Activated naive CD8-positive, alpha-beta T cell (primary cell): ENCODE measurements around the gene SND1.

Experiments used
- H3K27ac Mint-ChIP-seq: one replicate; pipeline ENCODE4 v1.8.0; 2021; ENCODE audit warnings: mixed read lengths
- H3K27me3 Mint-ChIP-seq: one replicate; pipeline ENCODE4 v1.8.0; 2021; ENCODE audit warnings: mixed read lengths
- H3K36me3 Mint-ChIP-seq: one replicate; pipeline ENCODE4 v1.8.0; 2021; ENCODE audit warnings: mixed read lengths
- H3K4me1 Mint-ChIP-seq: one replicate; pipeline ENCODE4 v1.8.0; 2021; ENCODE audit warnings: low read depth, mixed read lengths
- H3K4me3 Mint-ChIP-seq: one replicate; pipeline ENCODE4 v1.8.0; 2021; ENCODE audit warnings: mild to moderate bottlenecking, mixed read lengths
- H3K9me3 Mint-ChIP-seq: one replicate; pipeline ENCODE4 v1.8.0; 2021; ENCODE audit warnings: low read depth, mixed read lengths

The SND1 gene

DNA sequence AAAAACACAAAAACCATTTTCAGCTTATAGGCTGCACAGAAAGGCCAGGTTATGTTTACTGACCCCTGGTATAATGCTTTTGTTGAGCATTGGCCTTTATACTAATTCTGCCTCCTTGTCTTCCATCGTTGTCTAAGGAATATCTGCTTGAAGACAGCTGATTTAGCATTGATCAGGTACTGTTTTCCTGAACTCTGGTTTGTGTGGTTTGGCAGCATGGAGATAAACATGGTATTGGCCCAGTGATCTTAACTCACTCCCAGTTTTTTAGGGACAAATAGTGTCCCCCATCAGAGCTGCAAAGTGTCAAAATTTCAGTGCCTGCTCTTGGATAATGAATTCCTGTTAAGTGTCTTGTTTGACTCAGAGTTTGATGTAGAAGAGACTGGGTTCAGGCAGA is 100.8 kb downstream of the SND1 start:
- Mint-ChIP-seq H3K27ac (no peak overlapping the region), H3K9me3 (no peaks in the 10 kb centered on the region), H3K36me3 (peaks cover 25% of the 10 kb centered on the region), H3K4me3 (no peak overlapping the region), H3K27me3 (no peaks in the 10 kb centered on the region), H3K4me1 (peaks cover 62% of the 10 kb centered on the region)

GRCh38 chr7:127754457-127754856 is 102.5 kb downstream of the SND1 start:
- Mint-ChIP-seq H3K9me3 (no peaks in the 10 kb centered on the region), H3K4me3 (no peak overlapping the region), H3K27me3 (no peaks in the 10 kb centered on the region), H3K4me1 (peaks cover 60% of the 10 kb centered on the region), H3K27ac (no peak overlapping the region), H3K36me3 (peaks cover 14% of the 10 kb centered on the region)

DNA sequence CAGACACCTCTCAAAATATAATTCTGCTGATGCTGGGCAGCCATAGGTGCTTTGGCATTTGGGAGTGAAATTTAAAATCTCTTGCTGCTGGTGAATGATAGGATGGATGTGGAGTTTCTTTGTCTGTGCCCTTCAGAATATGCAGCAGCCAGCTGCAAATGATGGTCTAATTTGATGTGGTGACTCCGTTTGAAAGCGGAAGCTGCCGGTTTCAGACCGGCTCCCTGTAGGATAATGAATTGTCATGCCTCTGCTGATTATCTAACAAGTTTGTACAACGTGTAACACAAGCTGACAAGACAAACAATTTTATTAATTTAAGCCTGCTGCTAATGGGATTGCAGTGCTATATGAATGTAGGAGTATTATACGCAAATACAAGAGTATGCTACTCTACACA is 103.5 kb downstream of the SND1 start:
- H3K4me1 Mint-ChIP-seq = peaks cover 67% of the 10 kb centered on the region
- H3K36me3 Mint-ChIP-seq = peaks cover 17% of the 10 kb centered on the region
- no peak overlapping the region for H3K4me3 Mint-ChIP-seq
- H3K27ac Mint-ChIP-seq = no peak overlapping the region
- no peaks in the 10 kb centered on the region for H3K9me3 Mint-ChIP-seq
- no peaks in the 10 kb centered on the region for H3K27me3 Mint-ChIP-seq

- no peak overlapping the region for H3K4me3 Mint-ChIP-seq
- no peaks in the 10 kb centered on the region for H3K9me3 Mint-ChIP-seq
- H3K27me3 Mint-ChIP-seq = no peaks in the 10 kb centered on the region
- no peak overlapping the region for H3K27ac Mint-ChIP-seq
- peaks cover 67% of the 10 kb centered on the region for H3K4me1 Mint-ChIP-seq
- peaks cover 15% of the 10 kb centered on the region for H3K36me3 Mint-ChIP-seq
Observed at GRCh38 chr7:127755965-127756364, 104.0 kb downstream of the SND1 start.

- Mint-ChIP-seq H3K36me3 (peaks cover 18% of the 10 kb centered on the region), H3K27ac (no peak overlapping the region), H3K9me3 (peaks cover 4% of the 10 kb centered on the region), H3K4me1 (peaks cover 65% of the 10 kb centered on the region), H3K4me3 (no peak overlapping the region), H3K27me3 (no peaks in the 10 kb centered on the region)
Observed at GRCh38 chr7:127758105-127758504, 106.1 kb downstream of the SND1 start.

DNA sequence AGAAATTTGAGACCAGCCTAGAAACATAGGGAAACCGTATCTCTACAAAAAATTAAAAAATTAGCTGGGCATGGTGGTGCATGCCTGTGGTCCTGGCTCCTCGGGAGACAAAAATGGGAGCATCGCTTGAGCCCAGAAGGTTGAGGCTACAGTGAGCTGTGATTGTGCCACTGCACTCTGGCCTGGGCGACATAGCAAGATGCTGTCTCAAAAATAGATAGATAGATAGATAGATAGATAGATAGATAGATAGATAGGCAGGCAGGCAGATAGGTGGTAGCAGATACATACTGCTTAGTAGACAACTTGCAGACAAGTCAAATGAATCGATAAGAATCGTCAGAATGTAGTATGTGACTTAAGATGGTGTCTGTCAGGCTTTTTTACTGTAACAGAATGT is 106.9 kb downstream of the SND1 start:
- Mint-ChIP-seq H3K27me3 (no peaks in the 10 kb centered on the region), H3K9me3 (peaks cover 4% of the 10 kb centered on the region), H3K27ac (no peak overlapping the region), H3K4me3 (no peak overlapping the region), H3K36me3 (peaks cover 14% of the 10 kb centered on the region), H3K4me1 (peaks cover 58% of the 10 kb centered on the region)

GRCh38 chr7:127759945-127760421 is 108.0 kb downstream of the SND1 start:
- H3K9me3 Mint-ChIP-seq = peaks cover 4% of the 10 kb centered on the region
- H3K27ac Mint-ChIP-seq = no peak overlapping the region
- no peak overlapping the region for H3K4me3 Mint-ChIP-seq
- peaks cover 54% of the 10 kb centered on the region for H3K4me1 Mint-ChIP-seq
- peaks cover 17% of the 10 kb centered on the region for H3K36me3 Mint-ChIP-seq
- H3K27me3 Mint-ChIP-seq = no peaks in the 10 kb centered on the region

DNA sequence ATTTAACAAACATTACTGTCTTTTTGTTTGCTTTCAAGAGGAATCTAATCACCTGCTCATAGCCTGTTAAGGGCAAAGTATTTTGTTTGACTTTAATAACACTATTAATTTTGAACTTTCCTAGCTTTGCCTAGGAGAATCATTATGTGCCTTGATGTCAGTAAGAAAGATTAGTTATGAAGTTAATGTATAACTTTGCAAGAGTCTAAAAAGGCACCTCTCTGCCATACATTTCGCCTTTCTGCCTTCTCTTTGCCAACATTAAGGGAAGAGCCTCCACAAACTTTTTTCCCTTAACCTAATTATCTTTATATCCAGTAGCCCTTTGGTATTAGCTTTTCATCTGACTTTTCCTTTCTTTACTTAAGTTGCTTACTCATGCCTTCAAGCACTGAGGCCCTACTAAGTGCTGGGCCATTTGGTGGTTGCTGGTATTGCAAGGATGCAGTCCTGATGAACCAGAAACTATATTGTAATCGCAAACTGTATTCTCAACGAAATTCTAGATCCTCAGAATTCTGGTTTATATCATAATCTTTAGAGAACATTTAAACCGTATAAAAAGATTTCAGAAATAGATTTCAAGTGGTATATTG is 108.5 kb downstream of the SND1 start:
- no peak overlapping the region for H3K27ac Mint-ChIP-seq
- no peak overlapping the region for H3K4me3 Mint-ChIP-seq
- peaks cover 4% of the 10 kb centered on the region for H3K9me3 Mint-ChIP-seq
- H3K27me3 Mint-ChIP-seq = no peaks in the 10 kb centered on the region
- H3K4me1 Mint-ChIP-seq = peaks cover 56% of the 10 kb centered on the region
- peaks cover 17% of the 10 kb centered on the region for H3K36me3 Mint-ChIP-seq

GRCh38 chr7:127761196-127761595 is 109.2 kb downstream of the SND1 start:
- H3K4me1 Mint-ChIP-seq = peaks cover 58% of the 10 kb centered on the region
- H3K27ac Mint-ChIP-seq = no peak overlapping the region
- H3K4me3 Mint-ChIP-seq = no peak overlapping the region
- H3K9me3 Mint-ChIP-seq = peaks cover 4% of the 10 kb centered on the region
- peaks cover 22% of the 10 kb centered on the region for H3K36me3 Mint-ChIP-seq
- H3K27me3 Mint-ChIP-seq = no peaks in the 10 kb centered on the region

GRCh38 chr7:127764681-127765080 is 112.7 kb downstream of the SND1 start:
- no peak overlapping the region for H3K27ac Mint-ChIP-seq
- H3K36me3 Mint-ChIP-seq = peaks cover 32% of the 10 kb centered on the region
- H3K27me3 Mint-ChIP-seq = no peaks in the 10 kb centered on the region
- H3K4me3 Mint-ChIP-seq = no peak overlapping the region
- peaks cover 7% of the 10 kb centered on the region for H3K9me3 Mint-ChIP-seq
- peaks cover 62% of the 10 kb centered on the region for H3K4me1 Mint-ChIP-seq

DNA sequence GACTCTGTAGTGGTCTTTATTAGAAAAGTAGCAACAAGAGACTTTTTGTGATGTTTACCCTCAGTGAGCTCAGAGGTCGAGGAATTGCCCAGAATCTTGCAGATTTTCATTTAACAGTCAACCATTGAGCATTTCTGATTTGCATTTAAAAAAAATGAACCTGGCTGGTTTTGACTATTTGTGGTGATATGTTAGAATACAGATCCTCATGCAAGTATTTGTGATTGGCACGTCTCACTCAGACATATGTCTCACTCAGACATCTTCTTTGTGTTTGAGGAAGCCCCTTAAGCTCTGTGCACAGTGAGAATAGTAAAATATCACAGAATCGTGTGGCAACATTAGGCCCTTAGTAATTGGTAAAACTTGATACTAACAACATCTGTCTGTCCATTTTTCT is 113.2 kb downstream of the SND1 start:
- H3K36me3 Mint-ChIP-seq = peaks cover 27% of the 10 kb centered on the region
- H3K9me3 Mint-ChIP-seq = peaks cover 7% of the 10 kb centered on the region
- H3K4me3 Mint-ChIP-seq = no peak overlapping the region
- H3K27me3 Mint-ChIP-seq = no peaks in the 10 kb centered on the region
- H3K4me1 Mint-ChIP-seq = peaks cover 57% of the 10 kb centered on the region
- H3K27ac Mint-ChIP-seq = no peak overlapping the region

- Mint-ChIP-seq H3K4me3 (no peak overlapping the region), H3K9me3 (peaks cover 3% of the 10 kb centered on the region), H3K4me1 (peaks cover 45% of the 10 kb centered on the region), H3K36me3 (peaks cover 20% of the 10 kb centered on the region), H3K27ac (no peak overlapping the region), H3K27me3 (no peaks in the 10 kb centered on the region)
Observed at GRCh38 chr7:127766831-127767459, 115.0 kb downstream of the SND1 start.

DNA sequence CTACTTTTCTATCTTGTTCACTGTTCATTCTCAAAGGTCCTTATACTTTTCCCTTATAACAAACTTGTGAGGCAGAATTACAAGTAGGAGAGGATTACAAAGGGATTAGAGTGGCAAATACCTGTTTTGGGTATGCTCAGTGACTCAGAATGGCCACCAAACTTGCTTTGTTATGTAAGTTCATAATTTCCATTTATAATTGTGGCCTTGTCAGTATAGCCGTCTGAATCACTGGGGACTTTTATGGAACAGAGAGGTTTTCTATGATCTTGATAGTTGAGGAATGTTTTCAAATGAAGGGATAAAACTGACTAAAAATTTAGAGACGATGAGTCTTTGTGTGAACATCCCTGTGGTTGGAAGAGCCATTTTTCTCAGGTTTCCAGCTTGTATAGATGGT is 116.2 kb downstream of the SND1 start:
- Mint-ChIP-seq H3K27ac (peak overlapping the region; percentile 66), H3K36me3 (peaks cover 19% of the 10 kb centered on the region), H3K27me3 (no peaks in the 10 kb centered on the region), H3K4me3 (no peak overlapping the region), H3K9me3 (peaks cover 3% of the 10 kb centered on the region), H3K4me1 (peaks cover 40% of the 10 kb centered on the region)

- Mint-ChIP-seq H3K27ac (peak overlapping the region; percentile 13), H3K27me3 (no peaks in the 10 kb centered on the region), H3K36me3 (peaks cover 21% of the 10 kb centered on the region), H3K4me3 (no peak overlapping the region), H3K4me1 (peaks cover 40% of the 10 kb centered on the region), H3K9me3 (peaks cover 3% of the 10 kb centered on the region)
Observed at GRCh38 chr7:127769137-127769536, 117.1 kb downstream of the SND1 start.

- peaks cover 19% of the 10 kb centered on the region for H3K36me3 Mint-ChIP-seq
Observed at GRCh38 chr7:127769696-127770400, 117.9 kb downstream of the SND1 start.

More at GRCh38 chr7:127769696-127770400, 117.9 kb downstream of the SND1 start:
- Mint-ChIP-seq H3K27me3 (no peaks in the 10 kb centered on the region), H3K4me3 (no peak overlapping the region), H3K9me3 (peaks cover 3% of the 10 kb centered on the region), H3K4me1 (peaks cover 40% of the 10 kb centered on the region), H3K27ac (peak overlapping the region; percentile 13)
